ENCODE measurements around the gene PHACTR3. TPM values are rescaled to one million over a fixed set of nuclear protein-coding genes. Genes with fewer than 3 reads are reported as not detected.

PHACTR3 gene
- total RNA-seq, 4 donors from 2014 or later: 0.26 to 3.2 (median 0.57) TPM

DNA sequence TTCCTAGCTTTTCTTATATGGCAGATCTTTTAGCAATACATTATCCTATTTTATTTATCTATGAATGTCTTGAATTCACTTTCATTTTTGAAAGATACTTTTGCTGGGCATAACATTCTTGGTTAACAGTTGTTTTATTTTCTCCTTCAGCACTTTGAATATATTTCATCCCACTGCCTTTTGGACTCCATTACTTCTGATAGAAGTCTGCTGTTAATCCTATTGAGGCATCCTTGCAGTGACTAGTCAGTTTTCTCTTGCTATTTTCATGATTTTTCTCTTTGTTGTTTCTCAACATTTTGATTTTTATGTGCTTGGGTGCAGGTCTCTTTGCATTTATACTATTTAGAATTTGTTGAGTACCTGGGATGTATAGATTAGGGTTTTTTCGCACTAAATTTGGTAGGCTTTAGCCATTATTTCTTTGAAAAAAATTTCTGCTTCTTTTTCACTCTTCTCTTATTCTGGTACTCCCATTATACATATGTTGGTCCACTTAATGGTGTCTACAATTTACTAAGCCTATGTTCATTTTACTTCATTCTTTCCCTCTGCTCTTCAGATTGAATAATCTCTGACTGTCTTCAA lies 53.2 kb downstream of the PHACTR3 start:
- Histone ChIP-seq H3K4me3 (no peak overlapping the region), H3K27me3 (no peaks in the 10 kb centered on the region), H3K36me3 (no peaks in the 10 kb centered on the region), H3K4me1 (no peaks in the 10 kb centered on the region), H3K9me3 (peaks cover 0 to 16% of the 10 kb centered on the region in 2 donors), H3K27ac (no peak overlapping the region)
- no peak for DNase-seq
- TF ChIP-seq CTCF (IDR thresholded peaks at IDR 0.05) (no peak), POLR2A (IDR thresholded peaks at IDR 0.05) (no peak)
- intact Hi-C loops (cut with DNase I; ENCODE audit: low total_unique reads): no loop called here

GRCh38 chr20:59660471-59660870 lies 56.1 kb downstream of the PHACTR3 start:
- TF ChIP-seq CTCF (IDR thresholded peaks at IDR 0.05) (no peak), POLR2A (IDR thresholded peaks at IDR 0.05) (no peak)
- H3K27ac ChIP-seq: no peak overlapping the region
- no peaks in the 10 kb centered on the region for H3K4me1 ChIP-seq
- intact Hi-C loops (cut with DNase I; ENCODE audit: low total_unique reads): no loop called here
- no peak overlapping the region for H3K4me3 ChIP-seq
- H3K27me3 ChIP-seq: no peaks in the 10 kb centered on the region
- no peak for DNase-seq
- no peaks in the 10 kb centered on the region for H3K36me3 ChIP-seq
- H3K9me3 ChIP-seq: peaks cover 0 to 16% of the 10 kb centered on the region in 2 donors

DNA sequence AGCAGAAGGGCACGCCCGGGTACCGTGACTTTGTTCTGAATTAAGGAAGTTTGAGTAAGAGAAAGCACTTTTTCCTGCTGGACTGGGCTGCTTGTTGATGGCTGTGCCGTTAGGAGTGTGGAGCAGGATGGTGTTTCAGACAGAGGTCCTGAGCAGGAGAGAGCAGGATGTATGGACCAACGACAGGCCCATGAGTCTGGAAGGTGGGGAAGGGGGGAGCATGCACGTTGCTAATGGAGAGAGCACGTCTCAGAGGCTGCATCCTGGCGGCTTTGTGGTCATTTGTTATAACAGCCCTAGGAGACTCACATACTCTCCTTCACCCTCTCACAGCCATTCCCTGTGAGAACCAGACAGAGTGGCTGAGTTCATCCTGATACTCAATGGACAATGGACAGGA lies 56.8 kb downstream of the PHACTR3 start:
- Histone ChIP-seq H3K4me3 (no peak overlapping the region), H3K9me3 (peaks cover 0 to 14% of the 10 kb centered on the region in 2 donors), H3K4me1 (no peaks in the 10 kb centered on the region), H3K36me3 (no peaks in the 10 kb centered on the region), H3K27me3 (no peaks in the 10 kb centered on the region), H3K27ac (no peak overlapping the region)
- no peak for DNase-seq
- intact Hi-C loops (cut with DNase I; ENCODE audit: low total_unique reads): no loop called here
- TF ChIP-seq CTCF (IDR thresholded peaks at IDR 0.05) (no peak), POLR2A (IDR thresholded peaks at IDR 0.05) (no peak)

DNA sequence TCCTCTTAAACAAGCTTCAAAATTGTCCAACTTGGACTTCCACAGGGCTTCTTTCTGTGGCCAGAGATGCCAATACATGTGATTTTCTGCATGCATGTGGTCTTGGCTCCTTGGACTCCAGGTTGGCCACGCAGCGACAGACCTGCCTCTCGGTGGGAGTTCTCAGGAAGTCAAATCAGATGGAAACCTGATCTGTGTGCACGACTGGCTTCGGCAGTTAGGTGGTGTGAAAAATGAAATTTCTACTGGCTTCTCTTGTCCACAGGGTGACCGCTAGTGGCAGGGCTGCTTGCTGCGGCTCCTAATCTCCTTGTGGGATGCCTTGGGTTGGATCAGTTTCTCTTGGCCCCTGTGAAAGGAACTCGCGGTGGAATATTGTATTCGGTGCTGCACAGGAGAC lies 57.3 kb downstream of the PHACTR3 start:
- no peaks in the 10 kb centered on the region for H3K4me1 ChIP-seq
- no peaks in the 10 kb centered on the region for H3K36me3 ChIP-seq
- no peak for DNase-seq
- peaks cover 0 to 12% of the 10 kb centered on the region in 2 donors for H3K9me3 ChIP-seq
- H3K27me3 ChIP-seq: no peaks in the 10 kb centered on the region
- no peak overlapping the region for H3K4me3 ChIP-seq
- no peak overlapping the region for H3K27ac ChIP-seq
- intact Hi-C loops (cut with DNase I; ENCODE audit: low total_unique reads): no loop called here
- no peak for TF ChIP-seq CTCF (IDR thresholded peaks at IDR 0.05)
- TF ChIP-seq POLR2A (IDR thresholded peaks at IDR 0.05): no peak

GRCh38 chr20:59662161-59662560 lies 57.8 kb downstream of the PHACTR3 start:
- no peaks in the 10 kb centered on the region for H3K36me3 ChIP-seq
- peaks cover 0 to 10% of the 10 kb centered on the region in 2 donors for H3K9me3 ChIP-seq
- no peaks in the 10 kb centered on the region for H3K27me3 ChIP-seq
- intact Hi-C loops (cut with DNase I; ENCODE audit: low total_unique reads): no loop called here
- TF ChIP-seq CTCF (IDR thresholded peaks at IDR 0.05) (no peak), POLR2A (IDR thresholded peaks at IDR 0.05) (no peak)
- H3K4me3 ChIP-seq: no peak overlapping the region
- H3K27ac ChIP-seq: no peak overlapping the region
- no peak for DNase-seq
- H3K4me1 ChIP-seq: no peaks in the 10 kb centered on the region
